ENCODE results near the gene SULF2. TPM values are rescaled to one million over a fixed set of nuclear protein-coding genes. Genes with fewer than 3 reads are reported as not detected.

SULF2 gene
- total RNA-seq, 1 experiment from 2014 or later = 44.8 TPM

- in situ Hi-C loops (cut with HindIII; ENCODE audit: low sequenced_read_pairs) = no loop called here
- DNase-seq (ENCODE audit: low spot score) = no peak
These were observed 120.5 kb downstream of the SULF2 start for GRCh38 chr20:47664744-47665143.

- DNase-seq (ENCODE audit: low spot score) = no peak
- in situ Hi-C loops (cut with HindIII; ENCODE audit: low sequenced_read_pairs) = no loop called here
These were observed 121.2 kb downstream of the SULF2 start for GRCh38 chr20:47664068-47664437.

DNA sequence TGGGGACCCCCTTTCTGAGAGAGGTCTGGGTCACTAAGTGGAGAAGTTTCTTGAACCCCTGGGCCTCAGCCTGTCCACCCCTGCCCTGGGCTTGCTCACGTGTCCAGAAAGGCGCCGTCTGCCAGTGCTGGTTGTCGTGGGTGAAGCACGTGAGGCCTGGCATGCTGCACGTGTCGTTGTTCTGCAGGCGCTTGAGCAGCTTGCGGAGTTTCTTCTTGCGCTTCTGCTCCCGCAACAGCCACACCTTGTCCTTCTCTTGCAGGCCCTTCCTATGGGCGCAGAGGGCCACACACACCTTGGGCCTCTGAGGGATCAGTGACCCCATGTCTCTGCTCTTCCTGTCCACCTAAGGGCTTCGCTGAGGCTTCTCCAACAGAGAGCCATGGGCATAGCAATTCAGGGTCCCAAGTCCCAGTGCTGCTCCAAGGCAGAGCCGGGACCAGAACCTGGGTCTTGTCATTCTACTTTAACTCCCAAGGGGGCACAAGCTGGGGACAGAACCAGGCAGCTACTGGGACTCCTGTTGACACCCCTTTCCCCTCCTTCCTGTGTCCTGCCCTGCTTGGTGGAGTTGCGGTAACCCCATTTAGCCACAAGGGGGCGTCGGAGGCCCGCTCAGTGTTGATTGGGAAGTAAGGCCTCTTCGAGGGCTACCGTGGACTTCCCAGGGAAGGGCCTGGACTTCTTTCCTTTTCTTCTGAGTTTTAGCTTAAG is 121.8 kb downstream of the SULF2 start:
- peak; percentile 74 for DNase-seq (ENCODE audit: low spot score)
- in situ Hi-C loops (cut with HindIII; ENCODE audit: low sequenced_read_pairs) = no loop called here

GRCh38 chr20:47662483-47663353 is 122.6 kb downstream of the SULF2 start:
- DNase-seq (ENCODE audit: low spot score) = no peak
- in situ Hi-C loops (cut with HindIII; ENCODE audit: low sequenced_read_pairs) = no loop called here

DNA sequence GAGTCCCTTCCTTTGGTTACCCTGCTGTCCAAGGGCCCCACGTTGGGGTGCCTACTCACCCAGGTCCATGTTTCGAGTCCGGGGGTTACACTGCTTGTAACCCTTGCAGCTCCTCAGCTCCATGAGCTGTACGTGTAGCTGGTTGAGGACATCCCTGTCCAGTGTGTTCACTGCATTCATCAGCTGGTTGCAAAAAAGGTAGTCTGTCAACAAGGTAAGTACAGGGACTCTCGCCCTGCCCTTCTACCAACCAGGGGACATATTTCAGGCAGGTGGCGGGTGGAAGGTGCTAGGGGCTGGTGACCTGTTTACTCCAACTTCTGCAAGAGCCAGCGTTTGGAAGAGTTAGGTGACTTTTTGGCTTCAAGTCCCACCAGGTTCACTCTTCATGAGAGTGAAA is 123.6 kb downstream of the SULF2 start:
- in situ Hi-C loops (cut with HindIII; ENCODE audit: low sequenced_read_pairs) = no loop called here
- no peak for DNase-seq (ENCODE audit: low spot score)

DNA sequence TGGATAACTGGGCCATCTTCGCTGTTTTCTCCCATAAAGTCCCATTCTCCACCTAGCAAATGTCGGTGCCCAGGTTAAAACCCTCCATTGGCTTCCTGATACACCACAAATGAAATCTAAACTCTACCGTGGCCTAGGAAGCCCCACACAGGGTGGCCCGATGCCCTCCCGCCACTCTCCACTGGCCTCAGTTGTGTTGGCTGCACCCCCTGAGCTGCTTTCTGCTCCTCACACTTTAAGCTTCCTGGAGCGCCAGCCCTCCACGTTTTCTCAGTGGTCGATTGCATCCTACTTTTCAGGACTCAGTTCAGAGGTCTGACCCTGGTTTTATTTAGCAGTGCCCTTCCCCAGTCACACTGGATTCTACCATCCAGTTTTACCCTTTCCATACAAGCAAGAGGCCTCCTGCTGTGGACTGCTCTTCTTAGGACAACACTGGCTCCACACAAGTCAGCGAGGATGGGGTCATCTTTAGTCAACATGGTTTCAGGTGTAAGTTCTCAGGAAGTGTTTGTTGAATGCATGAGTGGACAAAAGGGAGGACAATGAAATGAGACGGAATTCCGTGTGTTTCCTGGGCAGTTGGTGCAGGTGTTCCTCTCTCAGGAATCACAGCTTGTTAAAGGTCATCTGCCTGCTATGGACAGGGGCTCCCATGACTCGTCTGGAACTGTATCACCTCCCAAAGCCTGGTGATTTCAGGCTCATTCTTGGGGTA is 124.1 kb downstream of the SULF2 start:
- no peak for DNase-seq (ENCODE audit: low spot score)
- in situ Hi-C loops (cut with HindIII; ENCODE audit: low sequenced_read_pairs) = no loop called here

DNA sequence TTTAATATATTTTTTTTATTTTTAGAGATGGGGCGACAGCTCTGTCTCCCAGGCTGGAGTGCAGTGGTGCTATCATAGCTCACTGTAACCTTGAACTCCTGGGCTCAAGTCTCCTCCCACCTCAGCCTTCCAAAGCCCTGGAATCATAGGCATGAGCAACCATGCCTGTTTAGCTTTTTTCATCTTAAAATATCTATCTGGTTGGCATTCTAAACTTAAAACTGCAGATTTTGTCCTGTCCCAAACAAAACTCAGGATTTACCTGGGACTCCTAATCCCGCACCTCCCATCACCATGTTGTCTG is 124.7 kb downstream of the SULF2 start:
- in situ Hi-C loops (cut with HindIII; ENCODE audit: low sequenced_read_pairs) = no loop called here
- DNase-seq (ENCODE audit: low spot score) = no peak

DNA sequence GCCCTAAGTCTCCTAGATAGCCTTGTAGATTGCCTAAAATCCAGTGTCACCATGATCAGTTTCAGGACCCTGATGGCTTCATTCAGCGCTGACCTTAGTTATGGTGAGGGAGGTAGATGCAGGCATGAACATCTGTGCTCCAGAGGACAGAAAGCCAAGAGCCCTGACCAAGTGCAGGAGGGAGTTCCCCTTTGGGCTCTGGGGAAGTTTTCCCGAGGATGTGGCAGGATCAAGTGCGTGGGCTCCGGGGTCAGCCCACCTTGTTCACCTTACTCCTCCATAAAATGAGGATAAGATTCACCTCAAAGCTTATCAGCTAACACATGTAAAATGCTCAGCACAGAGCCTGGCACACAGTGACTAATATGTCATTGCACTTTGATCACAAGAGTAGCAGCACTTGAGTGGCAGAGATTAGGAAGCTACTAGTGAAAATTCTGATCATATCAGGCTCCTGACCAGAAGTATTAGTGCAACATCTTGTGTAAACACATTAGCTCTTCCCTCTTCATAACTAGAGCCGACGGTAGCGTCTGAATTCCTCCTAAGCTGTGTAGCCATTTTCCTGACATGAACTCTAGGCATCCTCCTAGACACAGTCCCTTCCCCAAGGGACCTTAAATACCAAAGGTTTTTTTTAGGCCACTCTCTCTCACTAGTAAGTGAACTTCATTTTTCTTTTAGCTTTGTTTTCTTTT is 125.2 kb downstream of the SULF2 start:
- no peak for DNase-seq (ENCODE audit: low spot score)
- in situ Hi-C loops (cut with HindIII; ENCODE audit: low sequenced_read_pairs) = no loop called here

GRCh38 chr20:47656318-47656717 is 129.0 kb downstream of the SULF2 start:
- in situ Hi-C loops (cut with HindIII; ENCODE audit: low sequenced_read_pairs) = no loop called here
- no peak for DNase-seq (ENCODE audit: low spot score)

DNA sequence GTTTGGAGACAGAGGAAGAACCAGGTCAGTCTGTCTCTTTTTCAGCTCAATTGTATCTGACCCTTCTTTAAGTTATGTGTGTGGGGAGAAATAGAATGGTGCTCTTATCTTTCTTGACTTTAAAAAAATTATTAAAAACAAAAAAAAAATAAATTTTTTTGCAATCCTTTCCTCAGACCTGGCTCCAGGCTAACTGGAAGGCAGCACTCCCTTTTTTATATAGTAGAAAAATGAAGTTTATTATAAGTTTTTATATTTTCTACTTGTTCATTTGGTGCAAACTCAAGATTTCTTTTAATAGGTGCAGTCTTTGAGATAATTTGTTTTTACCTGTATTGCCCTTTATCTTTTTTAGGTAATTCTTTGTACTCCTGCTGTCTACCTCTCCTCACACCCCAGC is 129.6 kb downstream of the SULF2 start:
- DNase-seq (ENCODE audit: low spot score) = no peak
- in situ Hi-C loops (cut with HindIII; ENCODE audit: low sequenced_read_pairs) = no loop called here

DNA sequence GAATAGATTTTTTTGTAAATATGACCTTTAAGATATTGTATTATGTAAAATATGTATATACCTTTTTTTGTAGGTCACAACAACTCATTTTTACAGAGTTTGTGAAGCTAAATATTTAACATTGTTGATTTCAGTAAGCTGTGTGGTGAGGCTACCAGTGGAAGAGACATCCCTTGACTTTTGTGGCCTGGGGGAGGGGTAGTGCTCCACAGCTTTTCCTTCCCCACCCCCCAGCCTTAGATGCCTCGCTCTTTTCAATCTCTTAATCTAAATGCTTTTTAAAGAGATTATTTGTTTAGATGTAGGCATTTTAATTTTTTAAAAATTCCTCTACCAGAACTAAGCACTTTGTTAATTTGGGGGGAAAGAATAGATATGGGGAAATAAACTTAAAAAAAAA is 130.9 kb downstream of the SULF2 start:
- DNase-seq (ENCODE audit: low spot score) = no peak
- in situ Hi-C loops (cut with HindIII; ENCODE audit: low sequenced_read_pairs) = no loop called here

DNA sequence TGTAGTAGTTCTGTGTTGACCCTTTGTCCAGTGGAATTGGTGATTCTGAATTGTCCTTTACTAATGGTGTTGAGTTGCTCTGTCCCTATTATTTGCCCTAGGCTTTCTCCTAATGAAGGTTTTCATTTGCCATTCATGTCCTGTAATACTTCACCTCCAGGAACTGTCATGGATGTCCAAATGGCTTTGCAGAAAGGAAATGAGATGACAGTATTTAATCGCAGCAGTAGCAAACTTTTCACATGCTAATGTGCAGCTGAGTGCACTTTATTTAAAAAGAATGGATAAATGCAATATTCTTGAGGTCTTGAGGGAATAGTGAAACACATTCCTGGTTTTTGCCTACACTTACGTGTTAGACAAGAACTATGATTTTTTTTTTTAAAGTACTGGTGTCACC is 131.4 kb downstream of the SULF2 start:
- in situ Hi-C loops (cut with HindIII; ENCODE audit: low sequenced_read_pairs) = no loop called here
- DNase-seq (ENCODE audit: low spot score) = no peak

- in situ Hi-C loops (cut with HindIII; ENCODE audit: low sequenced_read_pairs) = no loop called here
- no peak for DNase-seq (ENCODE audit: low spot score)
These were observed 132.5 kb downstream of the SULF2 start for GRCh38 chr20:47652794-47653193.

DNA sequence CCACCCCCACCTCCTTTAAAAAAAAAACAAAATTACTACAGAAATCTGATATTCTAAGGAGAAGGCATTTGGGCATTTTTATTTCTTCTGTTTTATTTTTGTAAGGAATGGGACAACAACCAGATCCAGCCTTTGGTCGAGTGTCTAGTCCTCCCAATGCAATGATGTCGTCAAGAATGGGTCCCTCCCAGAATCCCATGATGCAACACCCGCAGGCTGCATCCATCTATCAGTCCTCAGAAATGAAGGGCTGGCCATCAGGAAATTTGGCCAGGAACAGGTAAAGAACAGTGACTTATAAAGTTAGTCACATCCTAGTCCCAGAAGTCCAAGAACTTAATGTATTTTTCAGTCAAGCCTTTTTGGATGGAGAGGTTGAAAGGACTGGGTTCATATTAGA is 133.0 kb downstream of the SULF2 start:
- in situ Hi-C loops (cut with HindIII; ENCODE audit: low sequenced_read_pairs) = no loop called here
- DNase-seq (ENCODE audit: low spot score) = no peak

DNA sequence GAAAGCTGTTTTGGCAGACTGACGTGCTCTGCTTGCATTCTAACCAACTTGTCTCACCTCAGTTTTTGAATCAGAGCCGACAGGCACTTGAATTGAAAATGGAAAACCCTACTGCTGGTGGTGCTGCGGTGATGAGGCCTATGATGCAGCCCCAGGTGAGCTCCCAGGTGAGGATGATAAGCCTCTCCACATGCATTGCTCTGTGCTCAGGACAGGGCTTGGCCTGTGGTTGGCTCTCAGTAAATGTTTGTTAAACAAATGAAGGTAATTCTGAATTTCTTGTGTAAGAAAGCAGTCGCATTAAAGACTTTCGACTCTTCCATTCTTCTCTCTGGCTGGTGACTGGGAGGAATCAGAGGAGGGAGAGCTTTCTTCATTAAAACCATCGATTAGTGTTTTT is 136.3 kb downstream of the SULF2 start:
- DNase-seq (ENCODE audit: low spot score) = no peak
- in situ Hi-C loops (cut with HindIII; ENCODE audit: low sequenced_read_pairs) = no loop called here

DNA sequence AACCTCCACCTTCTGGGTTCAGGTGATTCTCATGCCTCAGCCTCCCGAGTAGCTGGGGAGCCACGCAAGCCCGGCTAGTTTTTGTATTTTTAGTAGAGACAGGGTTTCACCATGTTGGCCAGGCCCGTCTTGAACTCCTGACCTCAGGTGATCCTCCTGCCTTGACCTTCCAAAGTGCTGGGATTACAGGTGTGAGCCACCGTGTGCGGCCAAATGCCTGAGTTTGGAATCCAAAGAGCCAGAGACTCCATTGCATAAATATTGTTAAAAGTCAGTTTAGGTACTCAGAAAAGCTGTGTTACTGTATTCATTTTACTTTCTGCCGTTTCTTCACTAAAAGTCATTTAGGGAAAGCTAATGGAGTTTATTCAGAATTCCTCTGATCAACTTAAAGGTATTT is 137.3 kb downstream of the SULF2 start:
- in situ Hi-C loops (cut with HindIII; ENCODE audit: low sequenced_read_pairs) = no loop called here
- no peak for DNase-seq (ENCODE audit: low spot score)

GRCh38 chr20:47645632-47646031 is 139.6 kb downstream of the SULF2 start:
- in situ Hi-C loops (cut with HindIII; ENCODE audit: low sequenced_read_pairs) = no loop called here

DNA sequence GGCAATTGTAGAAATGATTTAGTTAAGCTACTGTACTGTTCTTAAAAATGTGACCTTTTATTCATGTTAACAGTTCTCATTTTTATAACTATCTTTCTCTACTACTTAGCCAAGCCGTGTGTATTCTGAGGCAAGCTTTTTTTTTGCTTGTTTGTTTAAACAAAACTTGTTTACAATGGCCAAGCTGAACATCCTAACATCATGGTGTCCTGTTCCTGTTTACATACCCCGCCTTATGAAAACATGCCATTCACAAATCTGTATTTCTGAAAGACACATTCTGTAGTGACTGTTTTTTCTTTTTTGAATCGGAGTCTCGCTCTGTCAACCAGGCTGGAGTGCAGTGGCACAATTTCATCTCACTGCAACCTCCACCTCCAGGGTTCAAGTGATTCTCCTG is 142.7 kb downstream of the SULF2 start:
- DNase-seq (ENCODE audit: low spot score) = no peak
- in situ Hi-C loops (cut with HindIII; ENCODE audit: low sequenced_read_pairs) = no loop called here

More at GRCh38 chr20:47645632-47646031, 139.6 kb downstream of the SULF2 start:
- no peak for DNase-seq (ENCODE audit: low spot score)

GRCh38 chr20:47642118-47642517 is 143.2 kb downstream of the SULF2 start:
- DNase-seq (ENCODE audit: low spot score) = no peak
- in situ Hi-C loops (cut with HindIII; ENCODE audit: low sequenced_read_pairs) = no loop called here

DNA sequence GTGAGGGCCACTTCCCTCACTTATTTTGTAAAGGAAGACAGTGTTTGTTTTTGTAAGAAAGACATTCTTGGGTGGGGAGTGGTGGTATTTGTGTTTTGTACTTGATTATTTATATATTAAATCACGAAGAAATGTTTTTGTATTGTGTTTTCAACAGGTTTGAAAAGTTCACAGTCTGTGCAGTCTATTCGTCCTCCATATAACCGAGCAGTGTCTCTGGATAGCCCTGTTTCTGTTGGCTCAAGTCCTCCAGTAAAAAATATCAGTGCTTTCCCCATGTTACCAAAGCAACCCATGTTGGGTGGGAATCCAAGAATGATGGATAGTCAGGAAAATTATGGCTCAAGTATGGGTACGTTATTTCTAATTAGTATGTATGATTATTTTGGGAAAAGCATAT is 146.4 kb downstream of the SULF2 start:
- DNase-seq (ENCODE audit: low spot score) = no peak
- in situ Hi-C loops (cut with HindIII; ENCODE audit: low sequenced_read_pairs) = no loop called here

All from G401 (cell line).